Osteocyte (in vitro differentiated cells): Measurements from ENCODE around the gene CCDC92B. TPM values are rescaled to one million over a fixed set of nuclear protein-coding genes. Genes with fewer than 3 reads are reported as not detected.
"Not testable (repeated sequence)": the region's sequence is repeated elsewhere in the genome, so short reads cannot be mapped to it uniquely, and the experiment has no call there.

Experiments used
- DNase-seq: peaks from one replicate; pipeline ENCODE4 v3.0.0; 2021; ENCODE audit warnings: mixed read lengths; ENCODE audit not compliant: unreplicated experiment; ENCODE audit errors: extremely low spot score
- H3K27ac Mint-ChIP-seq: one replicate; pipeline ENCODE4 v1.8.0; 2021; ENCODE audit warnings: mild to moderate bottlenecking, mixed read lengths; ENCODE audit not compliant: unreplicated experiment
- H3K27me3 Mint-ChIP-seq: one replicate; pipeline ENCODE4 v1.8.0; 2021; ENCODE audit warnings: mixed read lengths; ENCODE audit not compliant: unreplicated experiment
- H3K36me3 Mint-ChIP-seq: one replicate; pipeline ENCODE4 v1.8.0; 2021; ENCODE audit warnings: mixed read lengths; ENCODE audit not compliant: unreplicated experiment
- H3K4me1 Mint-ChIP-seq: one replicate; pipeline ENCODE4 v1.8.0; 2021; ENCODE audit warnings: mixed read lengths; ENCODE audit not compliant: unreplicated experiment
- H3K4me3 Mint-ChIP-seq: one replicate; pipeline ENCODE4 v1.8.0; 2021; ENCODE audit warnings: mild to moderate bottlenecking, moderate library complexity, mixed read lengths; ENCODE audit not compliant: unreplicated experiment
- H3K9me3 Mint-ChIP-seq: one replicate; pipeline ENCODE4 v1.8.0; 2021; ENCODE audit warnings: mixed read lengths; ENCODE audit not compliant: unreplicated experiment
- total RNA-seq: library from RNA; stranded (reverse); gene quantifications from 2 replicates; pipeline ENCODE4 v1.2.1, GENCODE V29; 2021
- TF ChIP-seq, protein P1 (sequence below): fragments of 200-600 bp; sonication (generic); IDR thresholded peaks from 2 replicates; pipeline ENCODE4 v1.5.0; 2021; ENCODE audit warnings: antibody characterized with exemption, mild to moderate bottlenecking, moderate library complexity

Gene CCDC92B
- total RNA-seq, 1 donor from 2014 or later: not detected

GRCh38 chr17:2782055-2782454 lies 32.6 kb upstream of the CCDC92B start:
- Mint-ChIP-seq H3K4me1 (peaks cover under 1% of the 10 kb centered on the region), H3K4me3 (no peak overlapping the region), H3K9me3 (no peaks in the 10 kb centered on the region), H3K27ac (no peak overlapping the region), H3K27me3 (peaks cover 22% of the 10 kb centered on the region), H3K36me3 (no peaks in the 10 kb centered on the region)
- TF ChIP-seq, protein P1, sequence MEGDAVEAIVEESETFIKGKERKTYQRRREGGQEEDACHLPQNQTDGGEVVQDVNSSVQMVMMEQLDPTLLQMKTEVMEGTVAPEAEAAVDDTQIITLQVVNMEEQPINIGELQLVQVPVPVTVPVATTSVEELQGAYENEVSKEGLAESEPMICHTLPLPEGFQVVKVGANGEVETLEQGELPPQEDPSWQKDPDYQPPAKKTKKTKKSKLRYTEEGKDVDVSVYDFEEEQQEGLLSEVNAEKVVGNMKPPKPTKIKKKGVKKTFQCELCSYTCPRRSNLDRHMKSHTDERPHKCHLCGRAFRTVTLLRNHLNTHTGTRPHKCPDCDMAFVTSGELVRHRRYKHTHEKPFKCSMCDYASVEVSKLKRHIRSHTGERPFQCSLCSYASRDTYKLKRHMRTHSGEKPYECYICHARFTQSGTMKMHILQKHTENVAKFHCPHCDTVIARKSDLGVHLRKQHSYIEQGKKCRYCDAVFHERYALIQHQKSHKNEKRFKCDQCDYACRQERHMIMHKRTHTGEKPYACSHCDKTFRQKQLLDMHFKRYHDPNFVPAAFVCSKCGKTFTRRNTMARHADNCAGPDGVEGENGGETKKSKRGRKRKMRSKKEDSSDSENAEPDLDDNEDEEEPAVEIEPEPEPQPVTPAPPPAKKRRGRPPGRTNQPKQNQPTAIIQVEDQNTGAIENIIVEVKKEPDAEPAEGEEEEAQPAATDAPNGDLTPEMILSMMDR: no peak
- no peak for DNase-seq

DNA sequence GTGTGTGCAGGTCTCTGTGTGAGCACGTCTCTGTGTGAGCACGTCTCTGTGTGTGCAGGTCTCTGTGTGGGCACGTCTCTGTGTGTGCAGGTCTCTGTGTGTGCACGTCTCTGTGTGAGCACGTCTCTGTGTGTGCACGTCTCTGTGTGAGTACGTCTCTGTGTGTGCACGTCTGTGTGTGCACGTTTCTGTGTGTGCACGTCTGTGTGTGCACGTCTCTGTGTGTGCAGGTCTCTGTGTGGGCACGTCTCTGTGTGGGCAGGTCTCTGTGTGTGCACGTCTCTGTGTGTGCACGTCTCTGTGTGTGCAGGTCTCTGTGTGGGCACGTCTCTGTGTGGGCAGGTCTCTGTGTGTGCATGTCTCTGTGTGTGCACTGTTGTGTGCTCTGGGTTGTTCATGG lies 32.1 kb upstream of the CCDC92B start:
- not testable (repeated sequence) for H3K4me3 Mint-ChIP-seq, H3K9me3 Mint-ChIP-seq, H3K27ac Mint-ChIP-seq, DNase-seq, H3K4me1 Mint-ChIP-seq, H3K36me3 Mint-ChIP-seq
- H3K27me3 Mint-ChIP-seq: peaks cover 26% of the 10 kb centered on the region

DNA sequence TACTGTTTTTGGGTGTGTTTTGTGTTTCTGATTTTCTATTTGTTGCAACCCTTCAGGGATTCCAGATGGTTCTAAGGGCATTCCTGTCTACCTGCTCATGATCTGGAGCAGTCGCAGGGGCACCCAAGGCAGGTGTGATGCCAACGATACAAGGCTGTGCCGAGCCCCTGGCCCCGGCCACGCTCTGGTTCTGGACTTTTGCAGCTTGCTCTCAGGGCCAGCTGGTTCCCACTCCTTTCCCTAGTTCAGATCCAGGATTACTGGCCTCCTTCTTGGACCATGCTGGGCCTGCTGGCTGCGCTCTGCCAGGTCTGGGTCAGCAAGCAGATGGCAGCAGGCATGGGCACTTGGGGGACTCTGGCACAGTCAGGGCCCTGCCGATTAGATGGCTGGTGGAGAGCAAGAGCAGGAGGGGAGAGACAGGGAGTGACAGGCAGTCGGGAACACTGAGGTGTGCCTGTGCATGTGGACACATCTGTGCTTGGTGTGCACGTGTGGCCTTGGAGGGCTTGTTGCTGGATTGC lies 31.5 kb upstream of the CCDC92B start:
- Mint-ChIP-seq H3K36me3 (no peaks in the 10 kb centered on the region), H3K27ac (no peak overlapping the region), H3K4me1 (peaks cover 4% of the 10 kb centered on the region), H3K4me3 (no peak overlapping the region), H3K9me3 (no peaks in the 10 kb centered on the region), H3K27me3 (peaks cover 27% of the 10 kb centered on the region)
- TF ChIP-seq, protein P1: no peak
- no peak for DNase-seq

- Mint-ChIP-seq H3K9me3 (no peaks in the 10 kb centered on the region), H3K4me3 (no peak overlapping the region), H3K4me1 (peaks cover 4% of the 10 kb centered on the region), H3K27me3 (peaks cover 34% of the 10 kb centered on the region), H3K36me3 (no peaks in the 10 kb centered on the region), H3K27ac (no peak overlapping the region)
- no peak for DNase-seq
- TF ChIP-seq, protein P1: no peak
Observed at GRCh38 chr17:2780256-2780655, 30.8 kb upstream of the CCDC92B start.

- no peak overlapping the region for H3K4me3 Mint-ChIP-seq
- peaks cover 4% of the 10 kb centered on the region for H3K4me1 Mint-ChIP-seq
- no peaks in the 10 kb centered on the region for H3K9me3 Mint-ChIP-seq
- TF ChIP-seq, protein P1: no peak
- DNase-seq: no peak
- no peak overlapping the region for H3K27ac Mint-ChIP-seq
- no peaks in the 10 kb centered on the region for H3K36me3 Mint-ChIP-seq
- peaks cover 41% of the 10 kb centered on the region for H3K27me3 Mint-ChIP-seq
Observed at GRCh38 chr17:2779545-2779944, 30.1 kb upstream of the CCDC92B start.

GRCh38 chr17:2778489-2778888 lies 29.0 kb upstream of the CCDC92B start:
- H3K9me3 Mint-ChIP-seq: no peaks in the 10 kb centered on the region
- no peak for DNase-seq
- no peak overlapping the region for H3K27ac Mint-ChIP-seq
- TF ChIP-seq, protein P1: no peak
- H3K36me3 Mint-ChIP-seq: no peaks in the 10 kb centered on the region
- H3K27me3 Mint-ChIP-seq: peaks cover 47% of the 10 kb centered on the region
- peaks cover 4% of the 10 kb centered on the region for H3K4me1 Mint-ChIP-seq
- no peak overlapping the region for H3K4me3 Mint-ChIP-seq
